ENCODE results near the gene PLXNA2.

Gene PLXNA2

DNA sequence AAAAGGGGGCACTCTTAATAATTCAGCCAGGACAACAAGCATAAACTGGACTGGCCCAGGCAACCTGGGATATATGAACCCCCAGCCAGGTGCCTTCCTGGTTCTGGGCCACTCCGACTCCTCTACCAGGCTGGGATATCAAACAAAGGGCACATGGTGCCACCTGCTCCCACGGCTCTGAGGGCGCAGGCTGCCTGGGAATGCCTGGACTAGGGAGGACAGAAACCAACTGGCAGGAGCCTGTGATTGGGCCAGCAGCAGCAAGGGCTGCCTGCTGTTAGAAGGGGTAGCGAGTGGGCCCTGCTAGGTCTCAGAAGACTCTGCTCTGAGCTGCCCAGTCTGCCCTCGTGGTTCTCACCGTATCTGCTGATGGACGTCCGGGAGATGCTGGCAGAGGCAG, 210.0 kb downstream of the PLXNA2 start:
- DNase-seq = no peak

DNA sequence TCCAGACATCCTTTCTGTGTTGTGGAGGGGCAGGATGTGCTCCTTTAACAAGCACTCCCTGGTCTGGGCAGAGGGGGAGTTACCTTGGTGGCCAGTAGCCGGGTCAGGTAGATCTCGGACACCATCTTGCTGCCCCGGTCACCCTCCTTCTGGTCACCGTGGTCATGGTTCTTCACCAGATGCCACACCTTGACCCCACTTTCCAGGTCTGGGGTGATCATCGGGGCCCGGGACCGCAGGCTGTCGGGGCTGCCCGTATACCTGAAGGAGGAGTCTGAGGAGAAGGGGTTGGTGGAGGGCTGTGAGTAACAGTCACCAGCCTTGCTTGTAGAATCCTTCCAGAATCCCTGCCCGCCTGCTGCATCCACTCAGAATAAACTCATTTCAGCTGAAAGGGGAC, 210.9 kb downstream of the PLXNA2 start:
- no peak for DNase-seq

DNA sequence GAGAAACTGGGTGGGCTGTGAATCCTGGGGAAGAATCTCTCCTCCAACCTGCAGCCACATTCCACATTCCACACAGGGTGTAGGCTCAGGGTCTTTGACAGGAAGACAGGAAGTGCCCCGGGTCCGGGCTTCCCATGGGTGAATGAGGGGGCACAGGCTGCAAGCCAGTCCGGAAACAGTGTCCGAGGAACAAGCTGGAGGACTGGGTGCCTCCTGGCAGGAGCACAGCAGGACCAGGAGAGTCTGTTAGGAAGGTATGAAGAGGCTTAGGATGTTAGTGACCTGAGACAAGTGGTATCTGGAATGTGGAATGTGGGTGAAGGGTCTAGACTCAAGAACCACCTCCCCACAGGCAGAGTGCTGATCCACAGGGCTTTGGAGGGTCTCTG, 212.3 kb downstream of the PLXNA2 start:
- DNase-seq = no peak

DNA sequence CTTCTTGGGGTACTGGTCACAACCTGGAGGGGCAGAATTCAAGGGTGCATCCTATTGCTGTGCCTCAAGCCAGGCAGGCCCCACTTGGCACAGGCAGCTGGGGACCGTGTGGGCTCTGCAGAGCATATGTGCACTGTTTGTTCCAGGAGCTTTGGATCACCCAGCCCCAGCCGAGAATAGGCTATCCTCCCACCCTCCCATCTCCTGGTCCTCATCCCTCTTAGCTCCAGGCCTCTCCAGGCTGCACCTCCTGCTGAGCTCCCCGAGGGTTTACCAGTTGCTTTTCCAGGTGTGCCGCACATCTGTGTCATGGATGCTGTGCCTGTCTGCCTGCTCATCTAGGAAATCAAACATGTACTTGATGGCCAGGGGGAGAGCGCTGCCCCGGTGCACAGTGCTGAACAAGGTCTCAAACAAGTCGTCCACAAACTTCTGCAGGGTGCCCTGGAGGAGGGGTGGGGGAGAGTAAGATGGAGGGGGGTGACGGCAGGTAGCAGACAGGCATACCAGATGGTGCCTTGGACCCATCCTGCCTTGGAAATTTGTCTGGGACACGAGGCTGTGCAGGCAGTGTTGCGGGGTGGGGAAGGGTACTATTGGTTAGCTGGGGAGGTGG, 212.8 kb downstream of the PLXNA2 start:
- DNase-seq = no peak

DNA sequence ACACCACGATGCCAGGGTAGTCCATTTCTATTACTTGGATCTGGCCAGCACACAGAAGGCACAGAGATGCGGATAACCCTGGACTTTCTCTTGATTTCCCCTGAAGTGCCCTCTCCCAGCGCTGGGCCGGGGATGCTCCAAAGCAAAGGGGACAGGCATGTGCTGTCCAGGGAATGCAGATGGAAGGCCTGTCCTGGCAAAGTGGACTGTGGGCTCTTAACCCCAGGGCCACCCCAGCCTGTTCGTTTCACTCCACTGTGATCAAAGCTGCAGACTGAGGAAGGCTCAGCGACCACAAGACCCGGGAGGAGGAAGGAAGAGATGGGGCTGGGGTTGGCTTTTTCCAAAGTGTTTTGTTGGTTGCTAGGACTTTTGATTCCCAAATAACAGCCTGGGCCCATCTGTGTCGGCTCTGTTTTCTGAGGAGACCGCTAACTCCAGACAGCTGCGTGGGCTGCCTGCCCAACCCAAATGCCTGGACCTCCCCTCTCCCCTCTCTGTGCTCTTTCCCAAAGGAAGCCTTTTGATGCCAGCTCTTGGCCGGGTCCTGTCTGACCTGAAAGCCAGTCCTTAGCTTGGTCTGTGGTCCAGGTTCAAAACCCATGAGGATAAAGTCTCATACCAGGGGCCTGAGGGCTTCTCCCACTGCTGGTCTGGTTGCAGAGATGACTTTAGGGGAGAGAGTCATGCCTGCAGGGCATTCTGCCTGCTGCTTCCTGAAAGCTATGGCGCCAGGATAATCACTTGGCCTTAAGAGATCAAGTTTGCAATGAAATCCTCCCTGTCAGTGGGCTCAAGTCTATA, 213.7 kb downstream of the PLXNA2 start:
- DNase-seq = no peak

DNA sequence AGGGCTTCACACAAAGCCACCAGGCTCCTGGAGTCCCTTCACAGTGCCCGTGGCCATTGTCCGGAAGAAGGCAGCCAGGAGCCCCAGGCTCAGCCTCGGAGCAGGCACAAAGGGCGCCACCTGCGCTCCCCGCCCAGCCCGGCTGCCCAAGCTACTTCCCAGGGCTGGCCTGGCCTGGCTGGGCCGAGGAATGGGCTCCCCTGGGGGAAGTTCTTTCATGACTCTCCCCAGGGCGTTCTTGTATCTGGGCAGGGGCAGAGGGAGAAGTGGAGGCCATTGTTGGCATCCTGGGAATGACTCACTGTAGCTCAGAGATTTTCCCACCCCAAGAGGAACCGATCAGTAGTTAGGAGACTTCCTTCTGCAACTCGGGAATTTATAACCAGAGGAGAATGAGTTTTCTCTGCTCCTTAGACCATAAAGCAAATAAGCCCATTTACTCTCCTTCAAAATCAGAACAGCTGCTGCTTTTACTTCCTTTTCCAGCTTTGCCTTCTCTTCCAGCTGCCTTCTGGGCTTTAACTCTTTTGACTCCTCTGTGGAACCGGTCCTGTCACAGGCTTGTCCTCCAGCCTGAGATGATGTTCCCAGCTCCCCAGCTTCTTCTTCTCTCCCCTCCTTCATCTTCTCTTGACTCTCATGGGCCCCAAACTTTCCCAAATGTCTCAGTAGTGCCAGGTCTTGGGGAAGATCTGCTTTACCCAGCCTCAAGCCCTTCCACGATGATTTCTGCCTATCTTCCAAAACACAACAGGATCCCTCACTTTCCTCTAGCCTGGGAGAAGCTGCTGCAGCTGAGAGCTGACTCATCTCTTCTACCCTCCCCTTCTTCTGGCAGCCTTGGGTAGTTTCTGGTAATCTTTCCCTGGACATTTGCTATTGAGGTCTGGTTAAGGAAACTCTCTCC, 214.6 kb downstream of the PLXNA2 start:
- DNase-seq = no peak

DNA sequence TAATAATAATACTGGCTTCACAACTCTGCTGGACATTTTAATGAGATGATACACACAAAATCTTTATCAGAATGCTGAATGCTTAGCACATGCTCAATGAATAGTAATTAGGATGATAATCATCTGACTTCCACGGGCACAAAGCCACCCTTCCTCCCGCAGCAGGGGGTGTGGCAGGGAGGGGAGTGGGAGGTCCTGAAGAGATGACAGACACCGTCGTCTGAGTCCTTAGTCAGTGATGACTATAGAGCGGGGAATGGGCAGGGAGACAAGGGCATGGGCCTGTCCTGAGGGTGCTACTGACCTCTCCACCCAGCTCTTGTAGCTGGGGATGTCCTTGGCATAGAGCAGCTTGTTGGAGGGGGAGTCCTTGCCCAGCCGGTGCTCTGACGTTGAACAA, 215.7 kb downstream of the PLXNA2 start:
- no peak for DNase-seq

DNA sequence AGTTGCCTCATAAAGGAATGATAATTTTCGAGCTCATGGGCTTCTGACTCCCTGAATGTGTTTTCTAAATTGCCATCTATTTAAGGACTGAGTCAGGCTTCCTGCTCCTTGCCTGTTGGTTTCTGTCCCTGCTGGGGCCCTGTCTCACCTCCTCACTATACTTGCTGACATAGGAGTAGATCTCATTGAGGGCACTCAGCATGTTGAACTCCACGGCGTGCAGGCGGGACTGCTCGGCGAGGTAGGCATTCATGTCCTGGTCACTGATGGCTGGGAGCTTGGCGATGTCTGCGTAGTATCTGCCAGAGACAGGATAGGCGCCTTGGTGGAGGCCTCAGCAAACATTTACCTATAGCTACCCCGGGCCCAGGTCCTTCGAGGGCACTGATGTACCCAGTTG, 216.3 kb downstream of the PLXNA2 start:
- DNase-seq = no peak

DNA sequence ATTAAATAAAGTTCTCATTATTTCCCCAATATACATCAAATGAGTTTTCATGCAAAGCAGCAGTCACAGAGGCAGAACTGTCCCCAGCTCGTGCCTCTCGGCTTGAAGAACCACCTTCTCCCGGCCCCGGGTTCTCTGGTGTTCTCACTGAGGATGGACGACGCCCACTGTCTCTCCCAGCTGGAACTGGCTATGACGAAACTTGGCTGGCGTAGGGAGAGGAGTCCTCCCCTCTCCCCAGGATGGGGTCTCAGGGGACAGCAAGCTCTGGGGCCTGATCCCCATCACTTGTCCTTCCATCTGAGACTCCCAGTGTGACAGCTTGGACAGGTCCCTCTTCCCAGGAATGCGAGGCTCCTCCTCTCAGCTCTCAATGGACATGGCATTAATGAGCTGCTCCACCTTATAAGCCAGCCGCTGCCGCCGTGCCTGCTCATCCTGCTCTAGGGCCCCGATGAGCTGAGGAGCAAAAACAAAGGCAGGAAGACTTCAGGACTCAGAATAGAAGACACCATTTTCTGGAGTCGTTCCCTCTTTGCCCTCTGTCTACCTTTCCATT, 217.2 kb downstream of the PLXNA2 start:
- no peak for DNase-seq

DNA sequence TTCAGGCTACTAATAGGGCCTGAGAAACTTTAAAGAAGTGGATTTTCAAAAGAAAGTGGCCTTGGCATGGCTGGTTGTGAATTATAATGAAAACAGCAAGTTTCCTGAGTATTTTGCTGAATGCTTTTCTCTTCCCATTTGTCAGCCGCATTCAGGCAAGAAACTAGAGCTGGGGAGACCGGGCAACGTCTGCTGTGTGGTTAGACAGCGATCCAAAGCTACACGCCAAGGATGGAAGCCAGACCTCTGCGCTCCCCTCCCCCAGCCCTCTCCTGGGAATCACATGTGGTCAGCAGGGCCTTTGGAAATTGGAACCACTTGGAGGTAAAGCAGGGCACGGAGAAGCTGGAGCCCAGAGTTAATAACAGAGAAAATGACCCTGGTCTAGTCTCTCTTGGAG, 219.2 kb downstream of the PLXNA2 start:
- DNase-seq = no peak

DNA sequence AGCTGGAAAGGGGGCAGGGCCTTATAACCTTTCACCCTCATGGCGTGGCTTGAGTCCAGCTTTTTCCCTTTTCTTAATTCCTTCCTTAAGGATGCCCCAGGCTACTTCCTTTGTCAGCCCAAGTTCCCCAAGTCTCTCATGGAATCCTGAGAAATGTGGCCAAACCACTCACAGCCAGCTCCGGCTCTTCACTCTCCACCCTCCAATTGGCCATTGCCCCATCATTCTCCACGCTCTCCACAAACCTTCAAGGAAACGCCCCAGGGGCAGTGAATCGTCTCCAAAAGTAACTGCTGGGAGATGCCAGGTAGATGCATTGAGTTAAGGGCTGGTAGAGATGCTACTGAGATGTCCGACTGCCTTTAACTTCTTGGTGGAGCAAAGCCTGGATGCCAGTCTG, 219.8 kb downstream of the PLXNA2 start:
- DNase-seq = no peak

DNA sequence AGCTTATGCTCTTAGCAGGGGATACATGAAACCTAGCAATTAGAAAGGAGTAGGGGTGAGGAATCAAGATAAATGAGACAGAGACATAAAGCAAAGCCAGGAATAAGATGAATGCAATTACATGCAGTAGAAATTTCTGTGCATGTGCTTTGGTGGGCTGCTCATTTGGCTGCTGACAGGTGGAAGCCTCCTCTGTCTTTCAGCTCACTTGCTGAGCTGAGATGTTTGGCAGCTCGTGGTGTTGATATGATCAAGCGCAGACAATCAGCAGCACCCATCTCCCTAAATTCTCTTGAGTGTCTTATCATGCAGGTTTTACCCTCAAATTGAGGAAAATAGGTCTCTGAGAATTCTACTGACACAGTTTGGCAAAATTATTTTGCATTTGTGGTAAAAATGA, 224.9 kb downstream of the PLXNA2 start:
- DNase-seq = no peak

DNA sequence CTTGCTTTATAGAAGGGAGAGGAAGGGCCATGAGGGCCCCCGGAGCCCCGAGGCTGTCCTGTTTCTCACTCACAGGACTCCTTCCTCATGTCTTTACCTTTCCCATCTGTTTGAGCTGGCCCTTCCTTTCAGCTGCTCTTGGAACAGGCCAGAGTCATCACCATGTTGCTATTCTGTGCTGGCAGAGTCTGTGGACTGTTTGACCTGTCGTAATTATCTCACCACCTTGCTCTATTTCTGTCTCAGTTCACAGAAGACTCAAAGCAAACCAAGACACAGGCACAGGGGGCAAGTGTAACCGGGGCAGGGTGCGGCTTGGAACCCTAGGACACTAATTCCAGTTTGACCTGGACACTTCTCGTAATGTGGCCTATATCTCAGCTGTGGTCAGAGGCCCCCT, 228.9 kb downstream of the PLXNA2 start:
- DNase-seq = no peak

DNA sequence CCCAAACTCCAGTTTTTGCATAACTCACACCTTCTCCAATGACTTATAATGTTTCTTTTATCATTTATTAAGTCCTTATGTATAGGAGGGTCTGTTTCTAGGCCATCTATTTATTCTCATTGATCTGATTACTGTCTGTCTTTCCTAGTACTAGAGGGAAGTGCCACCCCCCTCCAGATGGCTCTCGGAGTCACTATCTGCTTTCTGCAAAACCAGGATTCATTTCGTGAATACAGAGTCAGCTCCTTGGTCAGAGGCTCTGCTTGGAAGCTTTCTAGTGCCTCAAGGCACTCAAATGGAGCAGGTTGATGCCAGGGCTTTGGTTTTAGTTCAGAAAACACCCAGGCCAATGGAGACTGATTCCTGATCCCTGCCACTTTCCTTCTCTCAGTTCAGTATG, 231.0 kb downstream of the PLXNA2 start:
- DNase-seq = no peak

DNA sequence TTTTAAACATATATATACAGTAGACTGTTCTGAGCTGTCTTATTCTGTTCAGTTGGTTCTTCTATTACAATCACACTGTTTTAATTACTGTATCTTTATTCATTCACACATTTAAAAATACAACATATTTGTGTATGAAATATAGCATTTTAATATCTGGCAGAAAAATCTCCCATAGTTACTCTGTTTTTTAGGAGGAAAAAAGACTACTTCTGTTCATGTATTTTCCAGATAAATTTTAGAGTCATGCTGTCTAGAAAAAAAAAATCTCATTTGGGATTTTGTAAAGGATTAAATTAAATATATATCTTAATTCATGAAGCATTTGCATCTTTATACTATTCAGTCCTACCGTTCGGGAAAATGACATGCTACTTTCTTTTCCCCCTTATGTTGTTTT, 231.5 kb downstream of the PLXNA2 start:
- DNase-seq = no peak

DNA sequence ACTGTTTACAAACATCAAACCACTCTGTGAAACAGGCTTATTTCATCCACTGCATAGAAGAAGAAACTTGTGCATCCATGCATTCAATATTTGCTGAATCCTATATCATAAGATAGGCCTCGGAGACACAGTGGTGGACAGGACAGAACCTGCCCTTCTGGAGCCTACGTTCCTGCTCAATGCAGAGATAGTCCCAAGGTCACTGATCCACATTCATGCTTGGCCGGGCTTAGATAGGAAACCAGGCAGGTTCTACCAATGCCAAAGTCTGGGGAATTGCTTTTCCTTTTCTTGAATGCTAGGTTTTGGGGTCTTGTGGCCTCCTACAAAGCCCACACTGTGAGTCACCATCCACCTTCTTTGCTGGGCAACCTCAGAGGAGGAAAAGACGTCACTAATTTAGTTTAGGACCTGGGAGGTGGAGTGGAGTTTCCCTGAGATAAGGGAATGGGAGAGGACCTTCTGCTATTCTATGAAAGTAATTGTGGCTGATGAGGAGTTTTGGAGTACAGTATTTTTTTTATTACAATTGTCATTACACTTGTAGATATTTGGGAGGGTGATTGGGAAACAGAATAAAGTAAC, 233.6 kb downstream of the PLXNA2 start:
- no peak for DNase-seq

DNA sequence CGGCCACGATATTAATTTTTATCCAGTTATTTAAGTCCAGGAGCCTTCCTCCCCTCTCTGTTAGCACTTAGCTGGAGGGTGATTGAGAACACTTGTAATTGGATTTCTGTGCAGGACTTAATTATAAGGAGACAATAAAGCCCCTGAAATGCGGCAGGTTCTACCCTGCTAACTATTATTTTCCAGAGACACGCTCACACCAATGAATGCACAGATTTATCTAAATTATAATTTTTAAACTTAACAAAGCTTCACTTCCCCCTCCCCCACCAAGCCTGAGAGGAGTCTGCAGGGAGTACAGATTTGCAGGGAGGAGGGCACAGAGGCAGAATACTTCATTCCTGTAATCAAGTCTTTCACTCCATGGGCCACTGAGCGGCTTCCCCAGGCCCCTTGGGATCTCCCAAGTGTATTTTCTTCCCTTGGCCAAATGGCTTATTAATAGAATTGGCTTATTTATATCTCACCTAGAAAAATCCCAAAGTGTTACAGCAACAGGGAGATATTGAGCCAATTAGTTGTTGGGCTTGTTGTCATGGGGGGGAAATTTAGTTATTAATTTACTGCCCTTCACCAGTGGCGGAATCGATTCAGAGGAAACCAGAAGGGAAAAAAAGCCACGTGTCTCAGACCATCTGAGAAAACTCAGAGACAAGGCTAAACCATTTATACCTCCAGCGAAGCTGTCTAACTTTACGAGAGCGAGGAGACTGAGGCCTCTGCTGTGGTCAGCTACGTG, 234.3 kb downstream of the PLXNA2 start:
- no peak for DNase-seq

DNA sequence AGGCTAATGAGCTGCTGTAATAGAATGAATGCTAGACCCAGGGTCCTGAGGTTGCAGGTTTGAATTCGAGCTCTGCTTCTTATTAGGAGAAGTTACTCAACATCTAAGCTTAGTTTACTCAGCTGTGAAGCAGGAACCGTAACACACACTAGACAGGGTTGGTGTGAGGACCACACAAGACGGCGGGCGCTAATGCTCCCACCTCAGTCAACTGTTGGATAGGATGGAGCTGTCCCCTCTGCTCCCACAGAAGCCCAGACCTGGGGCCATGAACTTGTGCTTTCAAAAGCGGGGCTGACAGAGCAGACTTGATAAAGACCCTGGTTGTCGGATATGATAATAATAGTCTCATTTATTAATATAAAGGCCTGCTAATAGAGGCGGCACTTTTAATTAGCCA, 234.9 kb downstream of the PLXNA2 start:
- no peak for DNase-seq

DNA sequence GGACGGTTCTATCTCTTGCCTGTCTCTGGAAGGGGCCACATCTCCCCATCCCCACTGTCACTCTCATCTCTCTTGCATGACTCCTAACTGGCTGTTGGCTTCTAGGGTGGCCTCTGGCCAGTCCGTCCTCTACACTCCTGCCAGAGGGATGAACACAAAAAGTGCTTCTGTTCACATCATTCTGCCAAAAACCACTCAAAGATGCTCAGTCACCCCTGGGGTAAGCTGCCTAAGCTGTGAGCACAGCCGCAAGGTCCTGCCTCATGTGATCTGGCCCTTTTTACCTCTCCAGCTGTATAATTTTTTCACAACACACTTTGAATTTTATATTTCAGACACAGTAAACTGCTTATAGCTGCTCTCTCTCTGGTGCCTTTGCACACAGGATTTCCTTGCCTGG, 235.7 kb downstream of the PLXNA2 start:
- DNase-seq = no peak

DNA sequence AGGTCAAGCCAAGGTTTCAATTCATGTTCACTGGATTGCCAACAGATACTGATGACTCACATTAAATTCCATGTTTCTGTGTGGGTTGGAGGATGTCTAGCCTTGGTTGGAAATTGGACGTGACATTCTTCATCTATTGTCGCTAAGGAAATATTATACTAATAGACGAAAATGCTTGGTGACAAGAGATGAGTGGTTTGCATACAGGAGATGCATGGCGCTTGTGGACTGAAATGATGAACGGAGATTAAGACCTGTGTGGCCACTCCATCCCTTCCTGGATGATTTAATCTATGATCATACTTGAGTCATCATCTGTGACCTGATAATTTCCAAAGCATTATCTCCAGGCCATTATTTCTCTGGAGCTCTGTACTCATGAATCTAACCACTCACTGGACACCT, 236.2 kb downstream of the PLXNA2 start:
- DNase-seq = no peak

DNA sequence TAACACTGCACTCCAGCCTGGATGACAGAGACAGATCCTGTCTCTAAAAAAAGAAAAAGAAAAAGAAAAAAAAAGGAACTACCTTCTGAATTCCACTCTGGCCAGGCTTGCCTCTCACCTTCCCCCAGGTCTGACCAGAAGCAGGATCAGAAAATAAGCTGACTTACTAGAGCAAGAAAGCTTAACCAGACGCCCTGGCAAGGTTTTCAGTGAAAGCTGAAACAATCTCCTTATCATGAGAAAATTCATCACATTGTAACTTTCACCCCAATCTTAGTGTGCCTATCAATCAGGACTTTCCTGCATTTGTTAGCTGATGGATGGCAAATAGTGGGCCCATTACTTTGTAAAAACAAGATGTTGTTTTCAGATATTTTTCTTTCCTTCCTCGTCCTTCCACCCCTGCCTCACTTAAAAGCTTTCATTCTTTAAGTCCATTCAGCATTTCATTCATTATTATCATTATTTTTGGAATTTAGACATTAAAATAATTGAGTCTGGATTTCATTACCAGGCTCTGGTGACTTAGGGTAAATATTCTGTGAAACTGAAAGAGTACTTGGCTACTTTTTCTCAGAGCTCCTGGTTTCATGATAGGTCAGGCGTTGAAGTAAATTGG, 236.8 kb downstream of the PLXNA2 start:
- no peak for DNase-seq
